Testis (tissue), 3 donors: Measurements from ENCODE around the gene KAT2B. TPM values are rescaled to one million over a fixed set of nuclear protein-coding genes. Genes with fewer than 3 reads are reported as not detected.

Experiments used
- DNase-seq: peaks from one replicate; pipeline ENCODE4 v3.0.0-alpha.2; 2019
- H3K27ac ChIP-seq, 2 donors: fragments of 200-600 bp; sonication (generic); one replicate each; pipeline ENCODE4 v1.5.1; 2019
- H3K27me3 ChIP-seq: fragments of 200-600 bp; sonication (generic); one replicate; pipeline ENCODE4 v1.5.1; 2019
- H3K36me3 ChIP-seq: fragments of 200-600 bp; sonication (generic); one replicate; pipeline ENCODE4 v1.5.1; 2017; ENCODE audit warnings: low read depth; ENCODE audit errors: missing control alignments
- H3K4me1 ChIP-seq: fragments of 200-600 bp; sonication (generic); one replicate; pipeline ENCODE4 v1.5.1; 2019
- H3K4me3 ChIP-seq, 2 donors: fragments of 200-600 bp; sonication (generic); one replicate each; pipeline ENCODE4 v1.5.1; 2017 to 2019
- H3K9me3 ChIP-seq: fragments of 200-600 bp; sonication (generic); one replicate; pipeline ENCODE4 v1.5.1; 2017
- CTCF ChIP-seq, 3 experiments: fragments of 450-650 bp in 2 of 3; fragments of 200-600 bp in 1 of 3; sonication (generic) in 1 of 3; IDR thresholded peaks; one replicate each; pipeline ENCODE4 v1.5.1; 2016 to 2019; ENCODE audit warnings: antibody characterized with exemption in 3 of 3, mild to moderate bottlenecking in 2 of 3, moderate library complexity in 1 of 3
- POLR2A ChIP-seq: fragments of 450-650 bp; IDR thresholded peaks from one replicate; pipeline ENCODE4 v1.6.1; 2017; ENCODE audit warnings: antibody characterized with exemption, mild to moderate bottlenecking, moderate library complexity
- WGBS, 2 donors: methylation state at CpG; one replicate each; pipeline ENCODE4 v1.1.5; 2018; 5-methylcytosine and 5-hydroxymethylcytosine counted together
- intact Hi-C: fragments of 100-400 bp; cut with DNase I; formaldehyde crosslinking; loops from one replicate; pipeline ENCODE4 v1.15.1; 2023; ENCODE audit warnings: low total_unique reads
- polyA plus RNA-seq: library from polyadenylated mRNA; stranded (reverse); fragments of 350-450 nt; fragmentation: Illumina TruSeq; extraction: RNeasy Lipid Tissue Mini Kit (QIAGEN cat#74804); gene quantifications from one replicate; pipeline ENCODE4 v1.2.3, GENCODE V29; 2014; ENCODE audit warnings: low read depth, low replicate concordance; ENCODE audit not compliant: insufficient read depth
- total RNA-seq, 2 donors: library from RNA; depleted of rRNA; stranded (reverse); fragments of >200 nt; gene quantifications; one replicate each; pipeline ENCODE4 v1.2.3, GENCODE V29; 2016

KAT2B gene
- total and polyA plus RNA-seq, 3 donors from 2014 or later: 5.3 to 9.9 (median 6.5) TPM

- WGBS, 2 donors: 76 to 78% methylated on average over 1 of the region's 1 CpG
Observed at GRCh38 chr3:20077068-20077467, 36.8 kb downstream of the KAT2B start.

GRCh38 chr3:20078194-20078714, 38.0 kb downstream of the KAT2B start:
- Histone ChIP-seq H3K4me3 (no peak overlapping the region), H3K4me1 (no peaks in the 10 kb centered on the region), H3K36me3 (no peaks in the 10 kb centered on the region), H3K9me3 (no peaks in the 10 kb centered on the region), H3K27me3 (no peaks in the 10 kb centered on the region), H3K27ac (no peak overlapping the region)
- no peak for TF ChIP-seq POLR2A
- TF ChIP-seq CTCF (IDR thresholded peaks at IDR 0.05): no peak
- 90 to 92% methylated on average over 9 of the region's 9 CpGs for WGBS, 2 donors
- intact Hi-C loops: no loop called here
- DNase-seq: no peak

More at GRCh38 chr3:20077068-20077467, 36.8 kb downstream of the KAT2B start:
- Histone ChIP-seq H3K9me3 (no peaks in the 10 kb centered on the region), H3K27me3 (no peaks in the 10 kb centered on the region), H3K4me1 (no peaks in the 10 kb centered on the region), H3K4me3 (no peak overlapping the region), H3K27ac (no peak overlapping the region), H3K36me3 (no peaks in the 10 kb centered on the region)
- TF ChIP-seq CTCF (IDR thresholded peaks at IDR 0.05) (no peak), POLR2A (no peak)
- intact Hi-C loops: no loop called here
- DNase-seq: no peak

- H3K4me1 ChIP-seq: no peaks in the 10 kb centered on the region
- H3K4me3 ChIP-seq: no peak overlapping the region
- H3K36me3 ChIP-seq: no peaks in the 10 kb centered on the region
- H3K9me3 ChIP-seq: no peaks in the 10 kb centered on the region
- intact Hi-C loops: no loop called here
- no peak overlapping the region for H3K27ac ChIP-seq
- 85 to 90% methylated on average over 5 of the region's 5 CpGs for WGBS, 2 donors
- TF ChIP-seq POLR2A (no peak), CTCF (IDR thresholded peaks at IDR 0.05) (no peak)
- H3K27me3 ChIP-seq: no peaks in the 10 kb centered on the region
- DNase-seq: no peak
Observed at GRCh38 chr3:20079621-20080020, 39.4 kb downstream of the KAT2B start.

GRCh38 chr3:20080956-20081554, 40.8 kb downstream of the KAT2B start:
- WGBS, 2 donors: 38 to 47% methylated on average over 8 of the region's 8 CpGs

More at GRCh38 chr3:20080956-20081554, 40.8 kb downstream of the KAT2B start:
- Histone ChIP-seq H3K4me1 (no peaks in the 10 kb centered on the region), H3K27me3 (no peaks in the 10 kb centered on the region), H3K4me3 (no peak overlapping the region), H3K36me3 (no peaks in the 10 kb centered on the region), H3K27ac (no peak overlapping the region), H3K9me3 (no peaks in the 10 kb centered on the region)
- DNase-seq: peak; percentile 15
- intact Hi-C loops: no loop called here
- TF ChIP-seq CTCF (IDR thresholded peaks at IDR 0.05): no peak
- no peak for TF ChIP-seq POLR2A
